H1 (cell line): ENCODE results near the gene DTX3. TPM values are rescaled to one million over a fixed set of nuclear protein-coding genes. Genes with fewer than 3 reads are reported as not detected.

Experiments
- CTCF ChIA-PET: fragments of 300-600 bp; sonication (Branson Sonifier 250); formaldehyde crosslinking; loops from one replicate; lab custom pipeline; 2021; ENCODE audit not compliant: partially characterized antibody; lab: Charles Lee
- POLR2A ChIA-PET: fragments of 300-600 bp; sonication (Branson Sonifier 250); formaldehyde crosslinking; loops from one replicate; lab custom pipeline; 2021; ENCODE audit warnings: inconsistent platforms; ENCODE audit not compliant: partially characterized antibody; lab: Charles Lee
- DNase-seq, 2 experiments: peaks; one replicate each; pipeline versions ENCODE4 v3.0.0 to v3.0.0-alpha.2; 2010 to 2022; ENCODE audit warnings: low spot score in 2 of 2, low read depth in 1 of 2, mixed read lengths in 1 of 2
- FAIRE-seq: peaks from 2 replicates; lab custom pipeline; 2011; peaks lifted over from hg19 to GRCh38; lab: Jason Lieb, UNC
- H2AFZ ChIP-seq: 2 replicates; pipeline ENCODE4 v1.8.1; 2012; ENCODE audit warnings: low read length, inconsistent platforms
- H2AK5ac ChIP-seq: 2 replicates; pipeline ENCODE4 v1.6.1; 2013; ENCODE audit warnings: low read depth, low read length
- H2BK120ac ChIP-seq: replicated peaks from 2 replicates; pipeline ENCODE3; 2013; ENCODE audit warnings: low read depth, low read length, inconsistent platforms
- H2BK12ac ChIP-seq: 2 replicates; pipeline ENCODE4 v1.6.1; 2013; ENCODE audit warnings: low read depth, low read length
- H2BK15ac ChIP-seq: 2 replicates; pipeline ENCODE4 v1.6.1; 2013; ENCODE audit warnings: low read length
- H2BK20ac ChIP-seq: 2 replicates; pipeline ENCODE4 v1.6.1; 2013; ENCODE audit warnings: low read length
- H2BK5ac ChIP-seq: 2 replicates; pipeline ENCODE4 v1.6.1; 2013; ENCODE audit warnings: low read depth, low read length
- H3K14ac ChIP-seq: 2 replicates; pipeline ENCODE4 v1.6.1; 2013; ENCODE audit warnings: inconsistent platforms; ENCODE audit not compliant: insufficient read length
- H3K18ac ChIP-seq: 2 replicates; pipeline ENCODE4 v1.6.1; 2013; ENCODE audit warnings: low read length; ENCODE audit errors: extremely low read depth
- H3K23ac ChIP-seq: 2 replicates; pipeline ENCODE4 v1.6.1; 2013; ENCODE audit warnings: inconsistent platforms; ENCODE audit not compliant: insufficient read length
- H3K23me2 ChIP-seq: 2 replicates; pipeline ENCODE4 v1.6.1; 2013; ENCODE audit warnings: low read depth, low read length
- H3K27ac ChIP-seq: 2 replicates; pipeline ENCODE4 v1.6.1; 2011; ENCODE audit warnings: low read depth, low read length, inconsistent platforms
- H3K27me3 ChIP-seq, 4 experiments: replicated peaks in 1 of 4; 1 replicate in 1 of 4; 2 replicates in 3 of 4; pipeline versions ENCODE4 v1.6.1 to v1.8.1; 2011 to 2013; ENCODE audit warnings: low read length in 3 of 4, mild to moderate bottlenecking in 3 of 4, inconsistent platforms in 2 of 4, mixed read lengths in 2 of 4, moderate library complexity in 1 of 4; ENCODE audit not compliant: control insufficient read depth in 3 of 4, insufficient read depth in 3 of 4; ENCODE audit errors: extremely low read depth in 1 of 4
- H3K36me3 ChIP-seq, 4 experiments: 2 replicates each; pipeline versions ENCODE4 v1.6.1 to v1.8.1; 2011 to 2013; ENCODE audit warnings: mild to moderate bottlenecking in 4 of 4, low read length in 3 of 4, moderate library complexity in 2 of 4, control low read depth in 1 of 4, inconsistent platforms in 1 of 4; ENCODE audit not compliant: insufficient read depth in 4 of 4, control insufficient read depth in 2 of 4
- H3K4ac ChIP-seq: replicated peaks from 2 replicates; pipeline ENCODE3; 2013; ENCODE audit warnings: low read length, low read depth, mixed read lengths, inconsistent platforms; ENCODE audit not compliant: insufficient read length
- H3K4me1 ChIP-seq, 4 experiments: replicated peaks in 1 of 4; 1 replicate in 1 of 4; 2 replicates in 3 of 4; pipeline versions ENCODE4 v1.6.1 to v1.8.1; 2011 to 2013; ENCODE audit warnings: low read length in 3 of 4, inconsistent platforms in 2 of 4, mixed read lengths in 1 of 4; ENCODE audit not compliant: insufficient read depth in 4 of 4, control insufficient read depth in 3 of 4
- H3K4me2 ChIP-seq, 2 experiments: 2 replicates each; pipeline versions ENCODE4 v1.6.1 to v1.8.1; 2011 to 2013; ENCODE audit warnings: low read depth in 2 of 2, low read length in 2 of 2, control low read depth in 1 of 2, inconsistent platforms in 1 of 2, mild to moderate bottlenecking in 1 of 2; ENCODE audit not compliant: insufficient read depth in 1 of 2
- H3K4me3 ChIP-seq, 4 experiments: fragments of 200-600, 300-600 bp in 1 of 4; sonication (generic), shearing (Covaris generic), sonication (Bioruptor Twin) in 1 of 4; 2 replicates each; pipeline versions ENCODE4 v1.5.1 to v1.8.1; 2011 to 2016; ENCODE audit warnings: low read length in 4 of 4, low read depth in 3 of 4, control low read depth in 2 of 4, inconsistent platforms in 2 of 4, mild to moderate bottlenecking in 2 of 4, mixed read lengths in 1 of 4, moderate library complexity in 1 of 4; ENCODE audit not compliant: insufficient read depth in 2 of 4; ENCODE audit errors: extremely low read depth in 1 of 4
- H3K56ac ChIP-seq: replicated peaks from 2 replicates; pipeline ENCODE3; 2013; ENCODE audit warnings: low read depth, mild to moderate bottlenecking, mixed read lengths, low read length, inconsistent platforms; ENCODE audit not compliant: insufficient read length
- H3K79me1 ChIP-seq: 2 replicates; pipeline ENCODE4 v1.6.1; 2013; ENCODE audit warnings: low read depth, low read length, control low read depth
- H3K79me2 ChIP-seq, 2 experiments: 2 replicates each; pipeline versions ENCODE4 v1.6.1 to v1.8.1; 2012 to 2013; ENCODE audit warnings: low read length in 2 of 2, mild to moderate bottlenecking in 2 of 2, inconsistent platforms in 1 of 2; ENCODE audit not compliant: insufficient read depth in 2 of 2, control insufficient read depth in 1 of 2
- H3K9ac ChIP-seq, 4 experiments: replicated peaks in 1 of 4; 1 replicate in 1 of 4; 2 replicates in 3 of 4; pipeline versions ENCODE4 v1.6.1 to v1.8.1; 2011 to 2013; ENCODE audit warnings: low read depth in 3 of 4, low read length in 3 of 4, control low read depth in 2 of 4, mild to moderate bottlenecking in 2 of 4, moderate library complexity in 2 of 4, inconsistent platforms in 1 of 4; ENCODE audit errors: extremely low read depth in 1 of 4
- H3K9me3 ChIP-seq, 2 experiments: 2 replicates each; pipeline versions ENCODE4 v1.6.1 to v1.8.1; 2012 to 2013; ENCODE audit warnings: mild to moderate bottlenecking in 2 of 2, moderate library complexity in 2 of 2, control low read depth in 1 of 2, inconsistent platforms in 1 of 2, low read depth in 1 of 2, low read length in 1 of 2, mixed read lengths in 1 of 2; ENCODE audit not compliant: insufficient read depth in 2 of 2
- H4K20me1 ChIP-seq, 2 experiments: replicated peaks in 1 of 2; 2 replicates each; pipeline versions ENCODE3 to v1.8.1; 2011 to 2013; ENCODE audit warnings: inconsistent platforms in 2 of 2, low read length in 2 of 2, mild to moderate bottlenecking in 1 of 2; ENCODE audit not compliant: insufficient read depth in 2 of 2, control insufficient read depth in 1 of 2
- H4K5ac ChIP-seq: 2 replicates; pipeline ENCODE4 v1.6.1; 2013; ENCODE audit warnings: low read length, low read depth, mixed read lengths, inconsistent platforms; ENCODE audit not compliant: insufficient read length
- H4K8ac ChIP-seq: 2 replicates; pipeline ENCODE4 v1.8.0; 2013; ENCODE audit warnings: mild to moderate bottlenecking, moderate library complexity, low read length, inconsistent platforms; ENCODE audit not compliant: insufficient read depth; ENCODE audit errors: extremely low read depth
- H4K91ac ChIP-seq: replicated peaks from 2 replicates; pipeline ENCODE3; 2013; ENCODE audit warnings: low read length, mixed read lengths, inconsistent platforms; ENCODE audit not compliant: insufficient read length
- ATF2 ChIP-seq: IDR thresholded peaks from 2 replicates; pipeline ENCODE4 v1.6.1; 2012; ENCODE audit warnings: low read length, inconsistent platforms
- CBX8 ChIP-seq: fragments of 300-800, 300-1000 bp; sonication (generic); IDR thresholded peaks from 2 replicates; pipeline ENCODE4 v1.7.1; 2016; ENCODE audit warnings: low read depth, low read length, borderline replicate concordance
- CTBP2 ChIP-seq: IDR thresholded peaks from 2 replicates; pipeline ENCODE4 v1.7.0; 2011; ENCODE audit warnings: borderline replicate concordance, mild to moderate bottlenecking, moderate library complexity, mixed read lengths, low read length; ENCODE audit not compliant: insufficient read depth, insufficient read length
- EP300 ChIP-seq, 2 experiments: IDR thresholded peaks; 1 replicate in 1 of 2; 2 replicates in 1 of 2; pipeline ENCODE4 v1.6.1; 2011 to 2012; ENCODE audit warnings: low read depth in 2 of 2, low read length in 2 of 2, mild to moderate bottlenecking in 2 of 2, borderline replicate concordance in 1 of 2, inconsistent platforms in 1 of 2, moderate library complexity in 1 of 2
- EZH2 ChIP-seq: fragments of 200-600 bp; sonication (generic); IDR thresholded peaks from 2 replicates; pipeline ENCODE4 v1.7.1; 2012; ENCODE audit warnings: low read depth, mild to moderate bottlenecking, moderate library complexity, low read length, inconsistent platforms; ENCODE audit not compliant: severe bottlenecking
- GABPA ChIP-seq: IDR thresholded peaks from 2 replicates; pipeline ENCODE4 v1.6.1; 2011; ENCODE audit warnings: mild to moderate bottlenecking, low read length, moderate library complexity, borderline replicate concordance; ENCODE audit not compliant: insufficient read depth
- HDAC2 ChIP-seq, 2 experiments: fragments of 300-600 bp in 1 of 2; sonication (generic) in 1 of 2; IDR thresholded peaks; 2 replicates each; pipeline ENCODE4 v1.6.1; 2011 to 2012; ENCODE audit warnings: low read depth in 2 of 2, low read length in 2 of 2, mild to moderate bottlenecking in 2 of 2, moderate library complexity in 2 of 2, borderline replicate concordance in 1 of 2, inconsistent platforms in 1 of 2
- MAFK ChIP-seq: IDR thresholded peaks from 2 replicates; pipeline ENCODE4 v1.6.1; 2012; ENCODE audit warnings: low read depth, mild to moderate bottlenecking, improper control_type of control experiment, low read length
- SIRT6 ChIP-seq: IDR thresholded peaks from one replicate; pipeline ENCODE4 v1.7.1; 2012; ENCODE audit warnings: low read length, inconsistent platforms
- WGBS, 2 experiments: shearing (Covaris generic) in 1 of 2; methylation state at CpG; one replicate each; pipeline versions ENCODE4 v1.1.6 to v1.1.7; 2013 to 2015; ENCODE audit warnings: low lambda C conversion rate in 2 of 2, mixed read lengths in 2 of 2, inconsistent platforms in 1 of 2, low coverage in 1 of 2, missing lambda C conversion rate in 1 of 2; ENCODE audit not compliant: insufficient replicate concordance in 2 of 2, insufficient coverage in 1 of 2, insufficient read length in 1 of 2; ENCODE audit errors: extremely low coverage in 1 of 2, missing lambda C conversion rate in 1 of 2; 5-methylcytosine and 5-hydroxymethylcytosine counted together
- polyA plus RNA-seq, 7 experiments: library from polyadenylated mRNA; depleted of rRNA in 3 of 7; stranded (reverse) in 5 of 7; unstranded in 2 of 7; fragments of >200 nt in 5 of 7; fragments of 200-250 nt in 2 of 7; gene quantifications; 1 replicate in 5 of 7; 2 replicates in 1 of 7; 4 replicates in 1 of 7; pipeline versions ENCODE4 v1.2.1 to v1.2.3, GENCODE V29; 2011 to 2013; ENCODE audit warnings: missing spikeins in 2 of 7, mixed read lengths in 2 of 7
- total RNA-seq: library from RNA; stranded (reverse); fragmentation: NEBNext Ultra II Directional; extraction: Animal tissue kit (Norgen Biotek cat#: 25700); gene quantifications from 2 replicates; pipeline ENCODE4 v1.2.1, GENCODE V29; 2021

The DTX3 gene
- total and polyA plus RNA-seq, 2 of the 8 experiments (the other 6 are each of a cell fraction or from before 2014, with no cell fraction given), result 41.8 to 92.5 TPM

- no peak overlapping the region for H2BK5ac ChIP-seq
- no peak overlapping the region for H2BK15ac ChIP-seq
- DNase-seq (no peak), FAIRE-seq (no peak)
- ChIA-PET CTCF (interaction anchor here (0.8 to 6.1 kb wide), 14 partner anchors 10 to 149 kb away, joined by 3 to 40 read pairs (median 5); partner anchors contain the start of genes DTX3 and OS9), POLR2A (interaction anchor here (1.2 to 6.2 kb wide), 8 partner anchors 8 to 152 kb away, joined by 3 to 60 read pairs (median 5); partner anchors contain the start of genes ARHGEF25, DTX3 and TSPAN31)
- no peak overlapping the region for H3K14ac ChIP-seq
- no peak overlapping the region for H2BK12ac ChIP-seq
- no peak overlapping the region for H2BK120ac ChIP-seq
- peaks cover 15% of the 10 kb centered on the region; the same call in 1 of the 2 replicates for H3K23me2 ChIP-seq
- no peak for TF ChIP-seq HDAC2 (IDR thresholded peaks at IDR 0.05; ENCODE audit: borderline replicate concordance in 1 of 2, low read depth in 2 of 2, low read length in 2 of 2)
- no peak for TF ChIP-seq CTBP2
- no peak for TF ChIP-seq ATF2
- no peak for TF ChIP-seq MAFK
- no peak for TF ChIP-seq EP300 (IDR thresholded peaks at IDR 0.05; ENCODE audit: borderline replicate concordance in 1 of 2, low read depth in 2 of 2, low read length in 2 of 2)
- no peak for TF ChIP-seq SIRT6
- TF ChIP-seq GABPA, result no peak
- TF ChIP-seq EZH2, result no peak
- TF ChIP-seq CBX8, result no peak
- H3K4ac ChIP-seq, result no peak overlapping the region
- H3K23ac ChIP-seq, result no peak overlapping the region
- H3K56ac ChIP-seq, result no peak overlapping the region
- H3K4me1 ChIP-seq, result peaks cover 2 to 7% (median 3%) of the 10 kb centered on the region in 4 experiments; a peak in 6 of 7 replicates
- no peak overlapping the region for H3K18ac ChIP-seq
- no peak overlapping the region for H4K8ac ChIP-seq
- H3K79me1 ChIP-seq, result 0 out of 2 replicates have a peak, but pooled peaks cover 3% of the 10 kb centered on the region
- no peaks in the 10 kb centered on the region for H3K9me3 ChIP-seq
- H3K79me2 ChIP-seq, result peaks cover 5 to 20% of the 10 kb centered on the region in 2 experiments; a peak in 3 of 4 replicates
- no peak overlapping the region for H3K9ac ChIP-seq
- WGBS, 2 experiments, result 88% methylated on average over 2 of the region's 2 CpGs; no CpG with 5 or more reads in 1 of the 2 experiments
- peak overlapping the region in 1 of 4 experiments; percentile 95; a peak in 2 of 8 replicates for H3K4me3 ChIP-seq
- no peak overlapping the region for H3K27ac ChIP-seq
- peaks cover 2 to 4% of the 10 kb centered on the region in 2 experiments for H4K20me1 ChIP-seq
- no peak overlapping the region for H2AFZ ChIP-seq
- H2AK5ac ChIP-seq, result no peak overlapping the region
- H3K4me2 ChIP-seq, result peak overlapping the region in 1 of 2 experiments; percentile 83; a peak in 1 of 4 replicates
- peaks cover 0 to 8% (median 3%) of the 10 kb centered on the region in 4 experiments; a peak in 2 of 8 replicates for H3K36me3 ChIP-seq
- no peak overlapping the region for H4K5ac ChIP-seq
- no peak overlapping the region for H4K91ac ChIP-seq
- no peak overlapping the region for H2BK20ac ChIP-seq
- no peaks in the 10 kb centered on the region for H3K27me3 ChIP-seq
Observed at GRCh38 chr12:57592551-57593165, 12.0 kb upstream of the DTX3 start.
